HepG2 (cell line): ENCODE results near the gene SUSD3. TPM values are rescaled to one million over a fixed set of nuclear protein-coding genes. Genes with fewer than 3 reads are reported as not detected.

Experiments used
- ESRRA ChIP-seq: sonication (generic); formaldehyde crosslinking; IDR thresholded peaks from 2 replicates; pipeline ENCODE4 v1.5.1; 2020; ENCODE audit warnings: mild to moderate bottlenecking, low read depth, missing genetic modification reagents
- FOXP1 ChIP-seq, 2 experiments: fragments of 450-650 bp in 1 of 2; IDR thresholded peaks; 2 replicates each; pipeline ENCODE4 v1.6.1; 2017 to 2018; ENCODE audit warnings: antibody characterized with exemption in 1 of 2
- MEIS1 ChIP-seq: sonication (generic); formaldehyde crosslinking; IDR thresholded peaks from 2 replicates; pipeline ENCODE4 v1.9.0; 2021; ENCODE audit warnings: mild to moderate bottlenecking, missing genetic modification reagents, moderate library complexity, borderline replicate concordance
- SALL2 ChIP-seq: sonication (generic); formaldehyde crosslinking; IDR thresholded peaks from 2 replicates; pipeline ENCODE4 v1.8.1; 2023; ENCODE audit warnings: mild to moderate bottlenecking, missing genetic modification reagents, inconsistent platforms
- ZNF441 ChIP-seq: sonication (generic); formaldehyde crosslinking; IDR thresholded peaks from 2 replicates; pipeline ENCODE4 v1.7.0; 2021; ENCODE audit warnings: missing genetic modification reagents, borderline replicate concordance
- ZNF451 ChIP-seq: sonication (generic); formaldehyde crosslinking; IDR thresholded peaks from 2 replicates; pipeline ENCODE4 v1.5.0; 2020; ENCODE audit warnings: mild to moderate bottlenecking, missing genetic modification reagents
- ZNF780A ChIP-seq: sonication (generic); formaldehyde crosslinking; IDR thresholded peaks from 2 replicates; pipeline ENCODE4 v1.8.0; 2022; ENCODE audit warnings: mild to moderate bottlenecking, missing genetic modification reagents, moderate library complexity
- polyA plus RNA-seq, 8 experiments: library from polyadenylated mRNA; depleted of rRNA in 3 of 8; stranded (reverse) in 7 of 8; unstranded in 1 of 8; fragments of >200 nt; fragmentation: Illumina TruSeq in 4 of 8; extraction: Trizol in 4 of 8; gene quantifications; 2 replicates each; pipeline versions ENCODE4 v1.2.1 to v1.2.3, GENCODE V29; 2011 to 2016; ENCODE audit warnings: low read depth in 4 of 8, missing spikeins in 1 of 8, mixed read lengths in 1 of 8; ENCODE audit not compliant: insufficient read depth in 1 of 8
- total RNA-seq, 5 experiments: library from RNA; depleted of rRNA; stranded (reverse); fragments of >200 nt; fragmentation: Illumina TruSeq; extraction: Trizol; gene quantifications; 2 replicates each; pipeline ENCODE4 v1.2.3, GENCODE V29; 2016; ENCODE audit warnings: low read depth in 1 of 5
- TF ChIP-seq, protein P1 (sequence below): sonication (generic); formaldehyde crosslinking; IDR thresholded peaks from 2 replicates; pipeline ENCODE4 v1.9.0; 2021; ENCODE audit warnings: missing genetic modification reagents, mild to moderate bottlenecking, borderline replicate concordance
- TF ChIP-seq, protein P2 (sequence below): sonication (generic); formaldehyde crosslinking; IDR thresholded peaks from 2 replicates; pipeline ENCODE4 v1.5.1; 2020; ENCODE audit warnings: mild to moderate bottlenecking, missing genetic modification reagents, borderline replicate concordance
- TF ChIP-seq, protein P3 (sequence below): sonication (generic); formaldehyde crosslinking; IDR thresholded peaks from 2 replicates; pipeline ENCODE4; 2020; ENCODE audit warnings: missing genetic modification reagents, mild to moderate bottlenecking, borderline replicate concordance
- TF ChIP-seq, protein P4 (sequence below): IDR thresholded peaks from 2 replicates; pipeline ENCODE4 v1.6.1; 2016; ENCODE audit warnings: low read depth
- TF ChIP-seq, protein P5 (sequence below): sonication (generic); formaldehyde crosslinking; IDR thresholded peaks from 2 replicates; pipeline ENCODE4 v1.8.0; 2022; ENCODE audit warnings: mild to moderate bottlenecking, missing genetic modification reagents
- TF ChIP-seq, protein P6 (sequence below): sonication (generic); formaldehyde crosslinking; IDR thresholded peaks from 2 replicates; pipeline ENCODE4 v1.4.0; 2020; ENCODE audit warnings: mild to moderate bottlenecking, low read depth, missing genetic modification reagents
- TF ChIP-seq, protein P7 (sequence below): sonication (generic); formaldehyde crosslinking; IDR thresholded peaks from 2 replicates; pipeline ENCODE4 v1.8.1; 2023; ENCODE audit warnings: mild to moderate bottlenecking, missing genetic modification reagents

SUSD3 gene
- total and polyA plus RNA-seq, 2 of the 13 experiments (the other 11 are each of a cell fraction or from before 2014, with no cell fraction given): 7.0 to 9.1 TPM

DNA sequence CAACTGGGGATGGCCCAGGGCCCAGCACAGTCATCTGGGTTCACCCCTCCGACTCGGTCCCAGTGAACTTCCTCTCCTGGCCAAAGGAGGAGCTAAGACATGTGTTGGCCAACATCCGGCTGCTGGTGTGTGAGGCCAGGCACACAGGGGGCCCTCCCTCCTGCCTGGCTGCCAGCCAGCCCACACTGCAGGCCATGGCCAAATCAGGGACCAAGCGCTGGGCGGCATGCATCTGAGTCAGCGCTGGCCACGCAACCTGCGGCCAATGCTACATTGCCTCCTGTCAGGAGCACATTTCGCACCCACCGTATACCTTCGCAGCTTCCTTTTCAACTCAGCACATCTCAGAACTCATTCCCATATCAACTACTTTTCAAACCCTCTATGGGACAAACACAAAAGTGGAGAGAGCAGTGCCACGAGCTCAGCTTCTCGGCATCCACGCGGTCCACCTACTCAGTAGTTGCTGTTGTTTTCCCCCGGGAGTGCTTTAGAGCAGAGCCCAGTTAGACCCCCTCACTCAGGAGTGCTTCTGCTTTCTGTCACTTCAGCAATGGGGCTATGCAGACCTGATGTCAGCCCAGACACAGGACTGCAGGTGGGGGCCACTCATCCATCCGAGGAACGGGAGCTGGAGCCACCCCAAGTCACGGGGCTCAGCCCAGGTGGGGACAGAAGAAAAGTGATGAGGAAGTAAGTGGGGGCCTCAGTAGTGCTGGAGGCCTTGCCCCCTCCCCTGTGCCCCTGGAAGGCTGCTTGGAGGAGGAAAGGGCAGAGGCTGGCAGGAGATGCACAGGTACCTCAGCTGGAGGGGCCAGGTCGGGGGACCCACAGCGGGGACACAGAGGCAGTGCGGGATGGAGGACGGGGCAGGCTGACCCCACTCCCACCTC, 61.7 kb downstream of the SUSD3 start (continued):
- no peak for TF ChIP-seq ESRRA
- peak; percentile 91; the same call in 1 of the 2 replicates for TF ChIP-seq ZNF441 (CRISPR knock-in tag)
- TF ChIP-seq, protein P1, sequence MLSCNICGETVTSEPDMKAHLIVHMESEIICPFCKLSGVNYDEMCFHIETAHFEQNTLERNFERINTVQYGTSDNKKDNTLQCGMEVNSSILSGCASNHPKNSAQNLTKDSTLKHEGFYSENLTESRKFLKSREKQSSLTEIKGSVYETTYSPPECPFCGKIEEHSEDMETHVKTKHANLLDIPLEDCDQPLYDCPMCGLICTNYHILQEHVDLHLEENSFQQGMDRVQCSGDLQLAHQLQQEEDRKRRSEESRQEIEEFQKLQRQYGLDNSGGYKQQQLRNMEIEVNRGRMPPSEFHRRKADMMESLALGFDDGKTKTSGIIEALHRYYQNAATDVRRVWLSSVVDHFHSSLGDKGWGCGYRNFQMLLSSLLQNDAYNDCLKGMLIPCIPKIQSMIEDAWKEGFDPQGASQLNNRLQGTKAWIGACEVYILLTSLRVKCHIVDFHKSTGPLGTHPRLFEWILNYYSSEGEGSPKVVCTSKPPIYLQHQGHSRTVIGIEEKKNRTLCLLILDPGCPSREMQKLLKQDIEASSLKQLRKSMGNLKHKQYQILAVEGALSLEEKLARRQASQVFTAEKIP (CRISPR knock-in tag): no peak
- TF ChIP-seq, protein P2, sequence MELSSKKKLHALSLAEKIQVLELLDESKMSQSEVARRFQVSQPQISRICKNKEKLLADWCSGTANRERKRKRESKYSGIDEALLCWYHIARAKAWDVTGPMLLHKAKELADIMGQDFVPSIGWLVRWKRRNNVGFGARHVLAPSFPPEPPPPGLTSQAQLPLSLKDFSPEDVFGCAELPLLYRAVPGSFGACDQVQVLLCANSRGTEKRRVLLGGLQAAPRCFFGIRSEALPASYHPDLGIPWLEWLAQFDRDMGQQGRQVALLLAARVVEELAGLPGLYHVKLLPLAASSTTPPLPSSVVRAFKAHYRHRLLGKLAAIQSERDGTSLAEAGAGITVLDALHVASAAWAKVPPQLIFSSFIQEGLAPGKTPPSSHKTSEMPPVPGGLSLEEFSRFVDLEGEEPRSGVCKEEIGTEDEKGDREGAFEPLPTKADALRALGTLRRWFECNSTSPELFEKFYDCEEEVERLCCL (CRISPR knock-in tag): 0 out of 2 replicates have a peak, but pooled peaks have one; percentile 37
- TF ChIP-seq MEIS1 (CRISPR knock-in tag): peak; percentile 81; the same call in 1 of the 2 replicates
- peak; percentile 84 for TF ChIP-seq SALL2 (CRISPR knock-in tag)
- peak; percentile 92 for TF ChIP-seq ZNF451 (CRISPR knock-in tag)
- TF ChIP-seq, protein P3, sequence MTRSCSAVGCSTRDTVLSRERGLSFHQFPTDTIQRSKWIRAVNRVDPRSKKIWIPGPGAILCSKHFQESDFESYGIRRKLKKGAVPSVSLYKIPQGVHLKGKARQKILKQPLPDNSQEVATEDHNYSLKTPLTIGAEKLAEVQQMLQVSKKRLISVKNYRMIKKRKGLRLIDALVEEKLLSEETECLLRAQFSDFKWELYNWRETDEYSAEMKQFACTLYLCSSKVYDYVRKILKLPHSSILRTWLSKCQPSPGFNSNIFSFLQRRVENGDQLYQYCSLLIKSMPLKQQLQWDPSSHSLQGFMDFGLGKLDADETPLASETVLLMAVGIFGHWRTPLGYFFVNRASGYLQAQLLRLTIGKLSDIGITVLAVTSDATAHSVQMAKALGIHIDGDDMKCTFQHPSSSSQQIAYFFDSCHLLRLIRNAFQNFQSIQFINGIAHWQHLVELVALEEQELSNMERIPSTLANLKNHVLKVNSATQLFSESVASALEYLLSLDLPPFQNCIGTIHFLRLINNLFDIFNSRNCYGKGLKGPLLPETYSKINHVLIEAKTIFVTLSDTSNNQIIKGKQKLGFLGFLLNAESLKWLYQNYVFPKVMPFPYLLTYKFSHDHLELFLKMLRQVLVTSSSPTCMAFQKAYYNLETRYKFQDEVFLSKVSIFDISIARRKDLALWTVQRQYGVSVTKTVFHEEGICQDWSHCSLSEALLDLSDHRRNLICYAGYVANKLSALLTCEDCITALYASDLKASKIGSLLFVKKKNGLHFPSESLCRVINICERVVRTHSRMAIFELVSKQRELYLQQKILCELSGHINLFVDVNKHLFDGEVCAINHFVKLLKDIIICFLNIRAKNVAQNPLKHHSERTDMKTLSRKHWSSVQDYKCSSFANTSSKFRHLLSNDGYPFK: peak; percentile 89
- no peak for TF ChIP-seq ZNF780A (CRISPR knock-in tag)
- TF ChIP-seq, protein P4, sequence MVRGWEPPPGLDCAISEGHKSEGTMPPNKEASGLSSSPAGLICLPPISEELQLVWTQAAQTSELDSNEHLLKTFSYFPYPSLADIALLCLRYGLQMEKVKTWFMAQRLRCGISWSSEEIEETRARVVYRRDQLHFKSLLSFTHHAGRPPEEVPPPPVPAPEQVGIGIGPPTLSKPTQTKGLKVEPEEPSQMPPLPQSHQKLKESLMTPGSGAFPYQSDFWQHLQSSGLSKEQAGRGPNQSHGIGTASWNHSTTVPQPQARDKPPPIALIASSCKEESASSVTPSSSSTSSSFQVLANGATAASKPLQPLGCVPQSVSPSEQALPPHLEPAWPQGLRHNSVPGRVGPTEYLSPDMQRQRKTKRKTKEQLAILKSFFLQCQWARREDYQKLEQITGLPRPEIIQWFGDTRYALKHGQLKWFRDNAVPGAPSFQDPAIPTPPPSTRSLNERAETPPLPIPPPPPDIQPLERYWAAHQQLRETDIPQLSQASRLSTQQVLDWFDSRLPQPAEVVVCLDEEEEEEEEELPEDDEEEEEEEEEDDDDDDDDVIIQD (CRISPR knock-in tag): peak; percentile 81; the same call in 1 of the 2 replicates
- TF ChIP-seq, protein P5, sequence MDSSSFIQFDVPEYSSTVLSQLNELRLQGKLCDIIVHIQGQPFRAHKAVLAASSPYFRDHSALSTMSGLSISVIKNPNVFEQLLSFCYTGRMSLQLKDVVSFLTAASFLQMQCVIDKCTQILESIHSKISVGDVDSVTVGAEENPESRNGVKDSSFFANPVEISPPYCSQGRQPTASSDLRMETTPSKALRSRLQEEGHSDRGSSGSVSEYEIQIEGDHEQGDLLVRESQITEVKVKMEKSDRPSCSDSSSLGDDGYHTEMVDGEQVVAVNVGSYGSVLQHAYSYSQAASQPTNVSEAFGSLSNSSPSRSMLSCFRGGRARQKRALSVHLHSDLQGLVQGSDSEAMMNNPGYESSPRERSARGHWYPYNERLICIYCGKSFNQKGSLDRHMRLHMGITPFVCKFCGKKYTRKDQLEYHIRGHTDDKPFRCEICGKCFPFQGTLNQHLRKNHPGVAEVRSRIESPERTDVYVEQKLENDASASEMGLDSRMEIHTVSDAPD (CRISPR knock-in tag): peak; percentile 87
- TF ChIP-seq, protein P6, sequence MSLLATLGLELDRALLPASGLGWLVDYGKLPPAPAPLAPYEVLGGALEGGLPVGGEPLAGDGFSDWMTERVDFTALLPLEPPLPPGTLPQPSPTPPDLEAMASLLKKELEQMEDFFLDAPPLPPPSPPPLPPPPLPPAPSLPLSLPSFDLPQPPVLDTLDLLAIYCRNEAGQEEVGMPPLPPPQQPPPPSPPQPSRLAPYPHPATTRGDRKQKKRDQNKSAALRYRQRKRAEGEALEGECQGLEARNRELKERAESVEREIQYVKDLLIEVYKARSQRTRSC (CRISPR knock-in tag): no peak; the same call in 1 of the 2 replicates
- TF ChIP-seq FOXP1 (IDR thresholded peaks at IDR 0.05): no peak
- peak; percentile 46; the same call in 1 of the 2 replicates for TF ChIP-seq FOXP1 (CRISPR knock-in tag; IDR thresholded peaks at IDR 0.05)
- TF ChIP-seq, protein P7, sequence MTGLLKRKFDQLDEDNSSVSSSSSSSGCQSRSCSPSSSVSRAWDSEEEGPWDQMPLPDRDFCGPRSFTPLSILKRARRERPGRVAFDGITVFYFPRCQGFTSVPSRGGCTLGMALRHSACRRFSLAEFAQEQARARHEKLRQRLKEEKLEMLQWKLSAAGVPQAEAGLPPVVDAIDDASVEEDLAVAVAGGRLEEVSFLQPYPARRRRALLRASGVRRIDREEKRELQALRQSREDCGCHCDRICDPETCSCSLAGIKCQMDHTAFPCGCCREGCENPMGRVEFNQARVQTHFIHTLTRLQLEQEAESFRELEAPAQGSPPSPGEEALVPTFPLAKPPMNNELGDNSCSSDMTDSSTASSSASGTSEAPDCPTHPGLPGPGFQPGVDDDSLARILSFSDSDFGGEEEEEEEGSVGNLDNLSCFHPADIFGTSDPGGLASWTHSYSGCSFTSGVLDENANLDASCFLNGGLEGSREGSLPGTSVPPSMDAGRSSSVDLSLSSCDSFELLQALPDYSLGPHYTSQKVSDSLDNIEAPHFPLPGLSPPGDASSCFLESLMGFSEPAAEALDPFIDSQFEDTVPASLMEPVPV (CRISPR knock-in tag): peak; percentile 95
